IMR-90 (cell line): ENCODE data around the gene EID1. TPM values are rescaled to one million over a fixed set of nuclear protein-coding genes. Genes with fewer than 3 reads are reported as not detected.

Experiments used
- ATAC-seq: fragments of 200-7000 bp; cut with Tn5 transposase; 2 replicates; pipeline ENCODE4 v1.9.1; 2020; ENCODE audit warnings: low read depth, mild to moderate bottlenecking, moderate library complexity
- BruUV-seq: library from RNA; stranded (reverse); fragments of 400-500 nt; replicated peaks from 2 replicates; lab custom pipeline; 2021; lab: Mats Ljungman, UMichigan
- CTCF ChIA-PET: fragments of 300-600 bp; formaldehyde crosslinking; extraction: SDS; loops from one replicate; lab custom pipeline; 2021; ENCODE audit warnings: antibody characterized with exemption; lab: Yijun Ruan, JAX
- POLR2A ChIA-PET: fragments of 300-600 bp; sonication (Branson Sonifier 250); formaldehyde crosslinking; loops from one replicate; lab custom pipeline; 2022; ENCODE audit warnings: antibody characterized with exemption; ENCODE audit not compliant: unreplicated experiment; lab: Charles Lee
- DNase-seq: peaks from one replicate; pipeline ENCODE4 v3.0.0; 2013
- H2AFZ ChIP-seq: replicated peaks from 2 replicates; pipeline ENCODE3; 2013; ENCODE audit warnings: low read length, mild to moderate bottlenecking; ENCODE audit not compliant: poor library complexity
- H2AK5ac ChIP-seq: 2 replicates; pipeline ENCODE4 v1.6.1; 2013; ENCODE audit warnings: low read depth, low read length, inconsistent platforms
- H2AK9ac ChIP-seq: replicated peaks from 2 replicates; pipeline ENCODE3; 2013; ENCODE audit warnings: mild to moderate bottlenecking, low read depth, low read length, moderate library complexity; ENCODE audit not compliant: poor library complexity
- H2BK120ac ChIP-seq: 2 replicates; pipeline ENCODE4 v1.6.1; 2013; ENCODE audit warnings: low read depth, low read length, inconsistent platforms
- H2BK15ac ChIP-seq: 3 replicates; pipeline ENCODE4 v1.6.1; 2013; ENCODE audit warnings: low read depth, low read length, inconsistent platforms
- H2BK20ac ChIP-seq: 2 replicates; pipeline ENCODE4 v1.6.1; 2013; ENCODE audit warnings: low read depth, mild to moderate bottlenecking, inconsistent platforms, low read length, moderate library complexity
- H2BK5ac ChIP-seq: 2 replicates; pipeline ENCODE4 v1.6.1; 2013; ENCODE audit warnings: mild to moderate bottlenecking, low read depth, low read length, inconsistent platforms; ENCODE audit not compliant: poor library complexity, severe bottlenecking
- H3K14ac ChIP-seq: replicated peaks from 2 replicates; pipeline ENCODE4 v1.6.1; 2013; ENCODE audit warnings: low read depth, low read length, inconsistent platforms
- H3K18ac ChIP-seq: 2 replicates; pipeline ENCODE4 v1.6.1; 2013; ENCODE audit warnings: low read depth, low read length, control low read depth
- H3K23ac ChIP-seq: 2 replicates; pipeline ENCODE4 v1.6.1; 2013; ENCODE audit warnings: low read depth, low read length, inconsistent platforms
- H3K27ac ChIP-seq: 2 replicates; pipeline ENCODE4 v1.5.1; 2013; ENCODE audit warnings: mild to moderate bottlenecking, control low read depth, low read length; ENCODE audit not compliant: insufficient read depth
- H3K27me3 ChIP-seq: 2 replicates; pipeline ENCODE4 v1.6.1; 2013; ENCODE audit warnings: low read length; ENCODE audit not compliant: control insufficient read depth, insufficient read depth
- H3K36me3 ChIP-seq: 2 replicates; pipeline ENCODE4 v1.6.1; 2013; ENCODE audit warnings: low read length, mixed read lengths; ENCODE audit not compliant: control insufficient read depth, insufficient read depth
- H3K4ac ChIP-seq: 2 replicates; pipeline ENCODE4 v1.6.1; 2013; ENCODE audit warnings: low read depth, low read length, inconsistent platforms
- H3K4me1 ChIP-seq: 2 replicates; pipeline ENCODE4 v1.6.1; 2013; ENCODE audit warnings: low read length, mixed read lengths; ENCODE audit not compliant: control insufficient read depth, insufficient read depth
- H3K4me2 ChIP-seq: 2 replicates; pipeline ENCODE4 v1.6.1; 2013; ENCODE audit warnings: low read depth, mild to moderate bottlenecking, control low read depth, low read length, moderate library complexity
- H3K4me3 ChIP-seq: 2 replicates; pipeline ENCODE4 v1.5.1; 2013; ENCODE audit warnings: low read depth, mild to moderate bottlenecking, control low read depth, low read length, moderate library complexity; ENCODE audit not compliant: insufficient read depth
- H3K56ac ChIP-seq: 2 replicates; pipeline ENCODE4 v1.6.1; 2013; ENCODE audit warnings: low read length, inconsistent platforms; ENCODE audit not compliant: insufficient read depth; ENCODE audit errors: extremely low read depth
- H3K79me1 ChIP-seq, 2 experiments: 2 replicates each; pipeline ENCODE4 v1.6.1; 2013; ENCODE audit warnings: low read length in 2 of 2, inconsistent platforms in 1 of 2, low read depth in 1 of 2
- H3K9ac ChIP-seq: 2 replicates; pipeline ENCODE4 v1.6.1; 2013; ENCODE audit warnings: low read depth, low read length, control low read depth
- H3K9me1 ChIP-seq: 2 replicates; pipeline ENCODE4 v1.6.1; 2013; ENCODE audit warnings: low read length, inconsistent platforms; ENCODE audit not compliant: insufficient read depth
- H3K9me3 ChIP-seq: 2 replicates; pipeline ENCODE4 v1.6.1; 2013; ENCODE audit warnings: low read length; ENCODE audit not compliant: control insufficient read depth, insufficient read depth
- H4K20me1 ChIP-seq: 2 replicates; pipeline ENCODE4 v1.6.1; 2013; ENCODE audit warnings: low read length, inconsistent platforms; ENCODE audit not compliant: insufficient read depth
- H4K5ac ChIP-seq: 2 replicates; pipeline ENCODE4 v1.6.1; 2013; ENCODE audit warnings: mild to moderate bottlenecking, low read depth, low read length, control low read depth
- H4K8ac ChIP-seq, 2 experiments: 2 replicates each; pipeline ENCODE4 v1.6.1; 2013; ENCODE audit warnings: low read depth in 2 of 2, low read length in 2 of 2, control low read depth in 1 of 2, inconsistent platforms in 1 of 2
- H4K91ac ChIP-seq: 2 replicates; pipeline ENCODE4 v1.6.1; 2013; ENCODE audit warnings: low read depth, low read length, inconsistent platforms; ENCODE audit not compliant: insufficient read depth
- BHLHE40 ChIP-seq: fragments of 150-350 bp; IDR thresholded peaks from 2 replicates; pipeline ENCODE4 v1.6.1; 2016; ENCODE audit warnings: mild to moderate bottlenecking, low read depth, low read length
- CEBPB ChIP-seq: IDR thresholded peaks from 2 replicates; pipeline ENCODE4 v1.6.1; 2012; ENCODE audit warnings: low read depth, low read length, improper control_type of control experiment
- CHD1 ChIP-seq: IDR thresholded peaks from 2 replicates; pipeline ENCODE4 v1.6.1; 2012; ENCODE audit warnings: low read depth, low read length, improper control_type of control experiment
- MAZ ChIP-seq: IDR thresholded peaks from 2 replicates; pipeline ENCODE4 v1.6.1; 2012; ENCODE audit warnings: low read depth, mild to moderate bottlenecking, low read length, improper control_type of control experiment, moderate library complexity, borderline replicate concordance
- MXI1 ChIP-seq: IDR thresholded peaks from 2 replicates; pipeline ENCODE4 v1.6.1; 2012; ENCODE audit warnings: low read depth, mild to moderate bottlenecking, low read length, moderate library complexity, borderline replicate concordance
- RAD21 ChIP-seq: IDR thresholded peaks from 2 replicates; pipeline ENCODE4 v1.6.1; 2012; ENCODE audit warnings: low read length, improper control_type of control experiment
- dilution Hi-C: fragments of 300-500 bp; cut with HindIII; formaldehyde crosslinking; loops from one replicate; pipeline ENCODE4 v1.14.3; 2018; ENCODE audit warnings: low sequenced_read_pairs; ENCODE audit not compliant: unreplicated experiment
- in situ Hi-C: fragments of 300-500 bp; cut with MboI; formaldehyde crosslinking; loops from 3 replicates; pipeline ENCODE4 v1.14.3; 2019; ENCODE audit warnings: low sequenced_read_pairs, inconsistent platforms, mixed read lengths
- intact Hi-C: fragments of 100-400 bp; cut with micrococcal nuclease; formaldehyde crosslinking; loops from 2 replicates; pipeline ENCODE4 v1.10.0; 2022
- polyA plus RNA-seq, 3 experiments: library from polyadenylated mRNA; depleted of rRNA; stranded (reverse); fragments of >200 nt; gene quantifications; 2 replicates each; pipeline ENCODE4 v1.2.3, GENCODE V29; 2012; ENCODE audit warnings: low replicate concordance in 1 of 3
- total RNA-seq: library from RNA; depleted of rRNA; stranded (reverse); fragments of >200 nt; gene quantifications from 2 replicates; pipeline ENCODE4 v1.2.3, GENCODE V29; 2012

EID1 gene
- total and polyA plus RNA-seq, 2 of the 4 experiments (the other 2 are of a cell fraction) = 147 to 162 TPM

DNA sequence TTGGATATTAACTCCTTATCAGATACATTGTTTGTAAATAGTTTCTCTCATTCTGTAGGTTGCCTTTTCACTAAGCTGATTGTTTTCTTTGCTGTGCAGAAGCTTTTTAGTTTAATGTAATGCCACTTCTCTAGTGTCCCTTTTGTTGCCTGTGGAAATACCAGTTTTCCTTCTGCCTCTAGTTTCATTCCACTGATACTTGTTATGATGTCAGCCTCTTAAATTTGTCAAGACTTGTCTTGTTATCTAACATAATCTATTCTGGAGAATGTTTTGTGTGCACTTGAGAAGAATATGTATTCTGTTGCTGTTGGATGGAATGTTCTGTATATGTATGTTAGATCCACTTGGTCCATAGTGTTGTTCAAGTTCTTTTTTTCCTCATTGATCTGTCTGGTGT is 49.0 kb upstream of the EID1 start:
- no peak overlapping the region for H2BK5ac ChIP-seq
- H3K27ac ChIP-seq = no peak overlapping the region
- no peak overlapping the region for H2BK120ac ChIP-seq
- peaks cover 2% of the 10 kb centered on the region for H3K36me3 ChIP-seq
- H3K14ac ChIP-seq = no peak overlapping the region
- no peak overlapping the region for H3K9ac ChIP-seq
- H3K4ac ChIP-seq = no peak overlapping the region
- CTCF ChIA-PET = no interaction called here
- no peak overlapping the region for H3K23ac ChIP-seq
- H4K8ac ChIP-seq = no peak overlapping the region
- POLR2A ChIA-PET = interaction anchor here (0.6 kb wide), 1 partner anchor 178 kb away, joined by 3 read pairs; no protein-coding TSS in a partner anchor
- peaks cover 5% of the 10 kb centered on the region; the same call in 1 of the 2 replicates for H3K9me3 ChIP-seq
- H3K18ac ChIP-seq = no peak overlapping the region
- no peak overlapping the region for H2AK9ac ChIP-seq
- no peaks in the 10 kb centered on the region for H3K9me1 ChIP-seq
- H3K27me3 ChIP-seq = no peaks in the 10 kb centered on the region
- DNase-seq (no peak), ATAC-seq (no peak)
- TF ChIP-seq MXI1 (no peak), RAD21 (no peak), BHLHE40 (no peak), CHD1 (no peak), MAZ (no peak), CEBPB (no peak)
- H3K56ac ChIP-seq = no peak overlapping the region
- no TSS peak for BruUV-seq
- intact Hi-C loops (no loop called here), in situ Hi-C loops (no loop called here), dilution Hi-C loops (no loop called here)
- no peak overlapping the region for H4K5ac ChIP-seq
- no peak overlapping the region for H2AK5ac ChIP-seq
- H3K4me1 ChIP-seq = no peaks in the 10 kb centered on the region
- no peak overlapping the region for H2BK15ac ChIP-seq
- H3K79me1 ChIP-seq = no peaks in the 10 kb centered on the region
- H2AFZ ChIP-seq = no peak overlapping the region
- H4K20me1 ChIP-seq = no peaks in the 10 kb centered on the region
- no peak overlapping the region for H3K4me3 ChIP-seq
- H4K91ac ChIP-seq = no peak overlapping the region
- no peak overlapping the region for H2BK20ac ChIP-seq
- no peak overlapping the region for H3K4me2 ChIP-seq
